ENCODE measurements around the gene PCSK7.

DNA sequence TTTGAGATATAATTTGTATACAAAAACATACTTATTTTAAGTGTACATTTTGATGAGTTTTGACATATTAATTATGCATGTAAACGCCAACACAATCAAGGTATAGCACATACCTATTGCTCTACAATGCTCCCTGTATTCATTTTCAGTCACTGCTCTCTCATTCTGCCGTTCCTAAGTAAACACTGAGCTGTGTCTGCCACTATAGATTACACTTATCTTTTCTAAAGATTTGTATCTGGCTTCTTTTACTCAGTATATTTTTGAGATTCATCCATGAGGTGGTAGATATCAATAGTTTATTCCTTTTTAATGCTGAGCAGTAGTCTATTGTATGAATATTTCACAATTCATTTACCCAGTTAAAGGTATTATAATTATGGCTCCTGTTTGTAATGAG, 33.9 kb upstream of the PCSK7 start:
- TF ChIP-seq, protein P1, sequence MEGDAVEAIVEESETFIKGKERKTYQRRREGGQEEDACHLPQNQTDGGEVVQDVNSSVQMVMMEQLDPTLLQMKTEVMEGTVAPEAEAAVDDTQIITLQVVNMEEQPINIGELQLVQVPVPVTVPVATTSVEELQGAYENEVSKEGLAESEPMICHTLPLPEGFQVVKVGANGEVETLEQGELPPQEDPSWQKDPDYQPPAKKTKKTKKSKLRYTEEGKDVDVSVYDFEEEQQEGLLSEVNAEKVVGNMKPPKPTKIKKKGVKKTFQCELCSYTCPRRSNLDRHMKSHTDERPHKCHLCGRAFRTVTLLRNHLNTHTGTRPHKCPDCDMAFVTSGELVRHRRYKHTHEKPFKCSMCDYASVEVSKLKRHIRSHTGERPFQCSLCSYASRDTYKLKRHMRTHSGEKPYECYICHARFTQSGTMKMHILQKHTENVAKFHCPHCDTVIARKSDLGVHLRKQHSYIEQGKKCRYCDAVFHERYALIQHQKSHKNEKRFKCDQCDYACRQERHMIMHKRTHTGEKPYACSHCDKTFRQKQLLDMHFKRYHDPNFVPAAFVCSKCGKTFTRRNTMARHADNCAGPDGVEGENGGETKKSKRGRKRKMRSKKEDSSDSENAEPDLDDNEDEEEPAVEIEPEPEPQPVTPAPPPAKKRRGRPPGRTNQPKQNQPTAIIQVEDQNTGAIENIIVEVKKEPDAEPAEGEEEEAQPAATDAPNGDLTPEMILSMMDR (IDR thresholded peaks at IDR 0.05) = no peak
- TF ChIP-seq POLR2A (IDR thresholded peaks at IDR 0.05) = no peak
- TF ChIP-seq POLR2AphosphoS5 (IDR thresholded peaks at IDR 0.05) = no peak

Measured in prostate gland (tissue), 2 donors.